Measurements from ENCODE around the gene MUC3A. TPM values are rescaled to one million over a fixed set of nuclear protein-coding genes. Genes with fewer than 3 reads are reported as not detected.
A peak's percentile ranks its signal among the peaks of the same experiment; 100 is the strongest.

MUC3A gene
- total and polyA plus RNA-seq, 10 of the 15 experiments (the other 5 are each of a cell fraction or from before 2014, with no cell fraction given) = 0.07 to 0.10 TPM; not detected in 8

- no peak overlapping the region; the same call in 1 of the 2 replicates for H3K4me3 ChIP-seq
- no peak for DNase-seq (ENCODE audit: low read depth, low spot score)
- 8% methylated on average over 40 of the region's 40 CpGs for WGBS (ENCODE audit: insufficient coverage, insufficient replicate concordance, low lambda C conversion rate, missing lambda C conversion rate)
- in situ Hi-C loops (cut with MboI) (loop anchor here (5.0 kb wide), 1 partner anchor 86 kb away; no protein-coding TSS in a partner anchor), intact Hi-C loops (cut with micrococcal nuclease; ENCODE audit: unreplicated experiment) (loop anchor here (1.0 to 5.0 kb wide), 2 partner anchors 74 to 93 kb away; no protein-coding TSS in a partner anchor)
- H3K4me1 ChIP-seq (ENCODE audit: control insufficient read depth, insufficient read depth, low read length) = no peaks in the 10 kb centered on the region
- no TSS peak for BruUV-seq (replicated peaks)
- peak; percentile 47 for FAIRE-seq
- ChIA-PET SMC1A (ENCODE audit: uncharacterized antibody, unreplicated experiment) (no interaction called here), RAD21 (ENCODE audit: unreplicated experiment) (interaction anchor here (1.0 kb wide), 1 partner anchor 92 kb away, joined by 4 read pairs; no protein-coding TSS in a partner anchor), POLR2A (no interaction called here), CTCF (interaction anchor here (1.2 kb wide), 2 partner anchors 92 to 111 kb away, joined by 3 to 4 read pairs; no protein-coding TSS in a partner anchor)
- ATAC-seq = no peak; the same call in 1 of the 3 replicates
- H3K36me3 ChIP-seq (ENCODE audit: control insufficient read depth in 2 of 2, insufficient read depth in 2 of 2, low read length in 1 of 2) = no peaks in the 10 kb centered on the region
- peaks cover 3% of the 10 kb centered on the region for H4K20me1 ChIP-seq (ENCODE audit: control insufficient read depth, insufficient read depth)
- no peaks in the 10 kb centered on the region; the same call in 2 of the 3 replicates for H3K9me3 ChIP-seq (replicated peaks; ENCODE audit: control insufficient read depth, insufficient read depth, low read length)
- H3K27ac ChIP-seq (ENCODE audit: control insufficient read depth, insufficient read depth) = no peak overlapping the region
- H3K4me2 ChIP-seq (ENCODE audit: control insufficient read depth, insufficient read depth) = no peak overlapping the region; the same call in 1 of the 2 replicates
- no peak overlapping the region for H3K9ac ChIP-seq (ENCODE audit: control insufficient read depth, insufficient read depth, low read length)
- H3K27me3 ChIP-seq (replicated peaks in 1 of 2; ENCODE audit: control insufficient read depth in 2 of 2, insufficient read depth in 2 of 2, low read length in 1 of 2) = peaks cover 3 to 15% of the 10 kb centered on the region in 2 experiments; a peak in 3 of 4 replicates
- peak overlapping the region; percentile 47 for H2AFZ ChIP-seq (ENCODE audit: control insufficient read depth, low read depth, low read length)
- no peaks in the 10 kb centered on the region for H3K79me2 ChIP-seq (ENCODE audit: control insufficient read depth, insufficient read depth, low read length)
- TF ChIP-seq SKIL (IDR thresholded peaks at IDR 0.05; ENCODE audit: low read depth, poor library complexity, severe bottlenecking) (no peak), SP1 (IDR thresholded peaks at IDR 0.05; ENCODE audit: low read depth, low read length) (no peak), ETV6 (conservative IDR thresholded peaks at IDR 0.05 in 1 of 2, IDR thresholded peaks at IDR 0.05 in 1 of 2; ENCODE audit: borderline replicate concordance in 1 of 2, low read depth in 1 of 2) (no peak), GATAD2B (conservative IDR thresholded peaks at IDR 0.05; ENCODE audit: low read depth) (0 out of 2 replicates have a peak, but pooled peaks have one; percentile 36), E2F4 (IDR thresholded peaks at IDR 0.05; ENCODE audit: low read depth, low read length) (no peak), NR2C2 (IDR thresholded peaks at IDR 0.05; ENCODE audit: borderline replicate concordance, control insufficient read depth, insufficient read length, low read depth) (no peak), NR2C1 (IDR thresholded peaks at IDR 0.05) (no peak), BRCA1 (IDR thresholded peaks at IDR 0.05; ENCODE audit: low read depth, low read length) (no peak), POLR2AphosphoS2 (IDR thresholded peaks at IDR 0.05; ENCODE audit: low read depth, low read length) (no peak), SIN3A (IDR thresholded peaks at IDR 0.05; ENCODE audit: low read depth, low read length) (no peak), NFXL1 (IDR thresholded peaks at IDR 0.05; ENCODE audit: borderline replicate concordance) (no peak), TCF7 (IDR thresholded peaks at IDR 0.05; ENCODE audit: borderline replicate concordance) (no peak), SUZ12 (IDR thresholded peaks at IDR 0.05; ENCODE audit: unreplicated experiment) (peak; percentile 18), PML (IDR thresholded peaks at IDR 0.05; ENCODE audit: low read length) (no peak), MEF2A (IDR thresholded peaks at IDR 0.05; ENCODE audit: insufficient read depth, low read depth, low read length) (no peak), CEBPB (IDR thresholded peaks at IDR 0.05; ENCODE audit: borderline replicate concordance in 1 of 2, low read depth in 2 of 2, low read length in 2 of 2) (no peak), EP300 (IDR thresholded peaks at IDR 0.05; ENCODE audit: borderline replicate concordance in 1 of 2, control insufficient read depth in 1 of 2, low read depth in 2 of 2, low read length in 2 of 2) (no peak), NFYA (IDR thresholded peaks at IDR 0.05; ENCODE audit: borderline replicate concordance, low read depth, low read length) (no peak), RBBP5 (conservative IDR thresholded peaks at IDR 0.05) (no peak), TARDBP (IDR thresholded peaks at IDR 0.05; ENCODE audit: borderline replicate concordance) (no peak), SMARCA5 (IDR thresholded peaks at IDR 0.05) (peak; percentile 3; the same call in 1 of the 2 replicates), TAF1 (IDR thresholded peaks at IDR 0.05; ENCODE audit: borderline replicate concordance, low read depth, low read length) (no peak)
Measured at GRCh38 chr7:100966542-100967291, 17.4 kb downstream of the MUC3A start.
